Tibial nerve (tissue), 4 donors: Measurements from ENCODE around the gene TIAM1. TPM values are rescaled to one million over a fixed set of nuclear protein-coding genes. Genes with fewer than 3 reads are reported as not detected.

Source experiments
- DNase-seq, 2 donors: peaks; one replicate each; pipeline ENCODE4 v3.0.0-alpha.2; 2019; ENCODE audit warnings: low spot score in 2 of 2
- H3K27ac ChIP-seq, 4 donors: fragments of 200-600 bp; sonication (generic) in 3 of 4; one replicate each; pipeline ENCODE4 v1.5.1; 2017 to 2019; ENCODE audit warnings: mild to moderate bottlenecking in 1 of 4
- H3K27me3 ChIP-seq, 2 donors: fragments of 200-600 bp; sonication (generic) in 1 of 2; one replicate each; pipeline versions ENCODE4 v1.5.1 to v1.6.0; 2017 to 2019
- H3K36me3 ChIP-seq, 3 donors: fragments of 200-600 bp; sonication (generic); one replicate each; pipeline ENCODE4 v1.5.1; 2018 to 2019
- H3K4me1 ChIP-seq, 4 donors: fragments of 200-600 bp; sonication (generic) in 3 of 4; one replicate each; pipeline ENCODE4 v1.5.1; 2017 to 2019
- H3K4me3 ChIP-seq, 4 donors: fragments of 200-600 bp; sonication (generic) in 3 of 4; one replicate each; pipeline ENCODE4 v1.5.1; 2017 to 2019; ENCODE audit warnings: mild to moderate bottlenecking in 1 of 4, moderate library complexity in 1 of 4
- H3K9me3 ChIP-seq, 4 donors: fragments of 200-600 bp; sonication (generic) in 3 of 4; one replicate each; pipeline ENCODE4 v1.5.1; 2017 to 2019
- EP300 ChIP-seq, 2 donors: sonication (generic); formaldehyde crosslinking; IDR thresholded peaks; one replicate each; pipeline ENCODE4 v1.6.1; 2017; ENCODE audit warnings: antibody characterized with exemption in 2 of 2, mild to moderate bottlenecking in 1 of 2
- POLR2A ChIP-seq, 2 donors: fragments of 450-650 bp; IDR thresholded peaks; one replicate each; pipeline ENCODE4 v1.6.1; 2017; ENCODE audit warnings: antibody characterized with exemption in 2 of 2, mild to moderate bottlenecking in 2 of 2, moderate library complexity in 2 of 2
- whole genome bisulfite sequencing, 2 donors: methylation state at CpG; one replicate each; pipeline ENCODE4 v1.1.5; 2018; 5-methylcytosine and 5-hydroxymethylcytosine counted together
- total RNA-seq, 4 donors: library from RNA; depleted of rRNA; stranded (reverse); fragments of >200 nt; gene quantifications; one replicate each; pipeline ENCODE4 v1.1.0, GENCODE V29; 2016
- TF ChIP-seq, protein P1 (sequence below), 5 experiments: fragments of 200-600 bp in 3 of 5; fragments of 450-650 bp in 2 of 5; sonication (generic) in 3 of 5; IDR thresholded peaks; one replicate each; pipeline ENCODE4 v1.5.1; 2016 to 2019; ENCODE audit warnings: antibody characterized with exemption in 5 of 5, mild to moderate bottlenecking in 3 of 5, moderate library complexity in 2 of 5

TIAM1 gene
- total RNA-seq, 4 donors from 2014 or later: 25.3 to 44.7 (median 31.6) TPM

DNA sequence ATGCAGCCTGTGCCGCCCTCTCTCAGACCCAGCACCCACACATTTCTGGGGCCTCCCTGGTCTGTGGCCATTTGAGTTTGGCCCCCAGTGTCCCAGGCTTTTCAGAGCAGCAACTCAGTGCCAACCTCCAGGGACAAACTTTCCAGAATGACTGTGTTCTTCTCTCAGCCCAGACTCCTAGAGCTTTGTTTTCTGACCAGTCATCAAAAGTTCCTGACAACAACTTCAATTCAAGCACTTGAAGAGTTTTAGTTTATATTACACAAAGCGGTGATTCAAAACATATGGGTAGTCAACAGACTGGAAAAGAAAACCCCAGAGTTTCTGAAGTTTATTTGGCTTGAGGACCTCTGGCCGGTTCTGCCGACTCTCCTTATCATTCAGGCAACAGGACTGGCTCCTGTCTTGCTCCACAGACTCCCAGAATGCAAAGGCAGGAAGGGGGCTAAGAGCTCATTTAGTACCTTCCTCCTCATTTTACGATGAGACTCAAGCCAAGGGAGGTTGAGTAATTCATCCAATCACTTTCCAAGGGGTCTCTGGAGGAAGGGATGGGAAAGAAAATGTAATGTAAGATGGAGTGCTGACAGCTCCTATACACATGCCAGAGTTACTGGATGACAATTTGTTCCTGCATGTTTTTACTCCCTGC lies 27.0 kb upstream of the TIAM1 start:
- Histone ChIP-seq H3K27me3 (no peaks in the 10 kb centered on the region), H3K27ac (peak overlapping the region in 2 of 4 donors; percentile 65 to 73), H3K9me3 (no peaks in the 10 kb centered on the region), H3K36me3 (no peaks in the 10 kb centered on the region), H3K4me1 (peaks cover 0 to 23% (median 3%) of the 10 kb centered on the region in 4 donors), H3K4me3 (no peak overlapping the region)
- peak in 1 of 2 donors; percentile 15 for TF ChIP-seq EP300 (IDR thresholded peaks at IDR 0.05)
- TF ChIP-seq, protein P1, sequence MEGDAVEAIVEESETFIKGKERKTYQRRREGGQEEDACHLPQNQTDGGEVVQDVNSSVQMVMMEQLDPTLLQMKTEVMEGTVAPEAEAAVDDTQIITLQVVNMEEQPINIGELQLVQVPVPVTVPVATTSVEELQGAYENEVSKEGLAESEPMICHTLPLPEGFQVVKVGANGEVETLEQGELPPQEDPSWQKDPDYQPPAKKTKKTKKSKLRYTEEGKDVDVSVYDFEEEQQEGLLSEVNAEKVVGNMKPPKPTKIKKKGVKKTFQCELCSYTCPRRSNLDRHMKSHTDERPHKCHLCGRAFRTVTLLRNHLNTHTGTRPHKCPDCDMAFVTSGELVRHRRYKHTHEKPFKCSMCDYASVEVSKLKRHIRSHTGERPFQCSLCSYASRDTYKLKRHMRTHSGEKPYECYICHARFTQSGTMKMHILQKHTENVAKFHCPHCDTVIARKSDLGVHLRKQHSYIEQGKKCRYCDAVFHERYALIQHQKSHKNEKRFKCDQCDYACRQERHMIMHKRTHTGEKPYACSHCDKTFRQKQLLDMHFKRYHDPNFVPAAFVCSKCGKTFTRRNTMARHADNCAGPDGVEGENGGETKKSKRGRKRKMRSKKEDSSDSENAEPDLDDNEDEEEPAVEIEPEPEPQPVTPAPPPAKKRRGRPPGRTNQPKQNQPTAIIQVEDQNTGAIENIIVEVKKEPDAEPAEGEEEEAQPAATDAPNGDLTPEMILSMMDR (IDR thresholded peaks at IDR 0.05): no peak
- 11 to 27% methylated on average over 5 of the region's 5 CpGs for WGBS, 2 donors
- no peak for DNase-seq

DNA sequence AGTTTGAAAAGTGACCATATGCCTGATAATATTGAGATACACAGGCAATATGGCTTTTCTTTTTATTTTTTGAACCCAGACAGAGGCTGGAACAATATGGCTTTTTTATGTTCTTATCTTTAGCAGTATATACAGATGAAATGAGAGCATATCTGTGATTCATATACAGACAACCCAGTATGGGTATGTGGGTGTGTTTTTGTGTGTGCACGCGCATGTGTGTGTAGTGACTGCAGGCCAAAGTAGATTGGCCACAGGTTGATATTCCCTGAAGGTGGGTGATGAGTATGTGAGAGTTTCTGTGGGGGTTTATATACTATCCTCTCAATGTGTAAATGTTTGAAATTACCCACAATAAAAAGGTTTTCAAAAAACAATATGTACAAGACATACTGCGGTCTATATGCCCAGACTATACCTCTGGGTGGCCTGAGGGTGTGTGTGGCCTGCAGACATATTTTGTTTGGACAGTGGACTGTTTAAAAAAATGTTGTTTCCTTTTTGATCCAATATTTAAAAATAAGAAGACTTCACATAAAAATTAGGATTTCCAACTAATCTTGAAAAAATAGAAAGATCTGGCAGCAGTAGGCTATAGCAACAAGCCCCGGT lies 26.3 kb upstream of the TIAM1 start:
- TF ChIP-seq, protein P1 (IDR thresholded peaks at IDR 0.05): no peak
- TF ChIP-seq EP300 (IDR thresholded peaks at IDR 0.05): no peak
- TF ChIP-seq POLR2A (IDR thresholded peaks at IDR 0.05): no peak
- H3K4me3 ChIP-seq: no peak overlapping the region
- peaks cover 0 to 23% (median 3%) of the 10 kb centered on the region in 4 donors for H3K4me1 ChIP-seq
- WGBS, 2 donors: 48 to 51% methylated on average over 4 of the region's 4 CpGs
- DNase-seq: no peak
- H3K27me3 ChIP-seq: no peaks in the 10 kb centered on the region
- H3K9me3 ChIP-seq: no peaks in the 10 kb centered on the region
- H3K27ac ChIP-seq: peak overlapping the region in 2 of 4 donors; percentile 65 to 73
- no peaks in the 10 kb centered on the region for H3K36me3 ChIP-seq

DNA sequence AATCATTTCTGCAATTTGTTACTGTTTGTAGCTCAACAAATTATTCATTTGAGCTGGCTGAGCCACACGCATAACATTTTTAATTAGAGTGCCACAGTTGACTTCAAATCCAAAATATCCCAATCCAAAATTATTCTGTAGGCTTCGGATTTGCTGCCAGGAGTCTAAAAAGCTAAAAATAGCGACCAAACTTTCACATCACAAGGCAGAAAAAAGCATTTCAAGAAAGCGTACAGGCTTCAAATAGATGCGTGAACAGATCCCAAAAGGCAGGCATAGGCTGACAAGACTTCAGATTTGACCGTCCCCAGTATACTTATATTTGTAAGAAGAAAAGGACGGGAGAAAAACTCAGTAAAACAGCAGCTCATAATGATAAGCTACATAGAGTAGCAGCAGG lies 24.3 kb upstream of the TIAM1 start:
- DNase-seq: no peak
- H3K27me3 ChIP-seq: no peaks in the 10 kb centered on the region
- no peaks in the 10 kb centered on the region for H3K9me3 ChIP-seq
- TF ChIP-seq POLR2A (IDR thresholded peaks at IDR 0.05) (no peak), EP300 (IDR thresholded peaks at IDR 0.05) (no peak)
- TF ChIP-seq, protein P1 (IDR thresholded peaks at IDR 0.05): no peak
- no peak overlapping the region for H3K4me3 ChIP-seq
- H3K27ac ChIP-seq: no peak overlapping the region
- H3K36me3 ChIP-seq: no peaks in the 10 kb centered on the region
- H3K4me1 ChIP-seq: peaks cover 0 to 23% (median 3%) of the 10 kb centered on the region in 4 donors
- WGBS, 2 donors: 77 to 84% methylated on average over 7 of the region's 7 CpGs

DNA sequence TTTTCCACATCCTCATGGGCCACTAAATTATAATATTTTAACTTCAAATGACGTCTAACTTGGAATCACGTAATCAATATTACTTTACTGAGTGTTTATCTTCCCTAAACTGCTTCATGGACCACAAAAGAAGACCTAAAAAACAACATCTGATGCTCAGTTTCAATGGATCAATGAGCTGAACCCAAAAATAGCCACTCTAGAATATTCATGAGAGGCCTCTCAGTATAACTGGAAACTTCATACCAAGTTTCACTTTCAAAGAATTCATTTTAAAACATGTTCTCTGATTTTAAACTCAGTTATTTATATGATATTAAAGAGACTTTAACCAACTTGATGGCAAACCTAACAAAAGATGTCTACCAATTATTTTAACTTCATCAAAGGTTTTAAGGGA lies 23.7 kb upstream of the TIAM1 start:
- Histone ChIP-seq H3K4me3 (no peak overlapping the region), H3K9me3 (no peaks in the 10 kb centered on the region), H3K4me1 (peaks cover 0 to 23% (median 3%) of the 10 kb centered on the region in 4 donors), H3K27me3 (no peaks in the 10 kb centered on the region), H3K36me3 (no peaks in the 10 kb centered on the region), H3K27ac (no peak overlapping the region)
- TF ChIP-seq POLR2A (IDR thresholded peaks at IDR 0.05): no peak
- TF ChIP-seq, protein P1 (IDR thresholded peaks at IDR 0.05): no peak
- no peak for TF ChIP-seq EP300 (IDR thresholded peaks at IDR 0.05)
- no peak for DNase-seq
- WGBS, 2 donors: 94% methylated on average over 2 of the region's 2 CpGs

DNA sequence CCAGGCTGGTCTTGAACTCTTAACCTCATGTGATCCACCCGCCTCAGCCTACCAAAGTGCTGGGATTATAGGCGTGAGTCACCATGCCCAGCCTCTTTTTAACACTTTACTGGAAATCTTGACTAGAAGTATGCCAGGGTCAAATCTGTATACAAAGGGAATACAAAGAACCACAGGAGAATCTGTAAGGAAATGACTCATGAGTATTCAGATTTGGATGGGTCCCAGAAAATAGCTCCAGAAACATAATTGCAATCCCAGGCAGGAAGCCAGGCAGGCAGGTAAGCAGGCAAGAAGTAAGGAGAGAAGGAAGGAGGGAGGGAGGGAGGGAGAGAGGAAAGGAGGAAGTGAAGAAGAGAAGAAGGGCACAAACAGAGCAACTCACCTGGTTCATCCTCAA lies 22.8 kb upstream of the TIAM1 start:
- Histone ChIP-seq H3K4me3 (no peak overlapping the region), H3K36me3 (no peaks in the 10 kb centered on the region), H3K27ac (no peak overlapping the region), H3K9me3 (no peaks in the 10 kb centered on the region), H3K4me1 (peaks cover 0 to 19% (median 3%) of the 10 kb centered on the region in 4 donors), H3K27me3 (no peaks in the 10 kb centered on the region)
- TF ChIP-seq EP300 (IDR thresholded peaks at IDR 0.05) (no peak), POLR2A (IDR thresholded peaks at IDR 0.05) (no peak)
- TF ChIP-seq, protein P1 (IDR thresholded peaks at IDR 0.05): no peak
- WGBS, 2 donors: 68 to 72% methylated on average over 2 of the region's 2 CpGs
- no peak for DNase-seq
